NCI-H187 treated with DMSO at 0.1 percent for 48 hours (cell line): Measurements from ENCODE around the gene ABTB2.

ENCODE experiments used
- DNase-seq: peaks from one replicate; lab custom pipeline; 2025; lab: John Stamatoyannopoulos, UW

The ABTB2 gene

DNA sequence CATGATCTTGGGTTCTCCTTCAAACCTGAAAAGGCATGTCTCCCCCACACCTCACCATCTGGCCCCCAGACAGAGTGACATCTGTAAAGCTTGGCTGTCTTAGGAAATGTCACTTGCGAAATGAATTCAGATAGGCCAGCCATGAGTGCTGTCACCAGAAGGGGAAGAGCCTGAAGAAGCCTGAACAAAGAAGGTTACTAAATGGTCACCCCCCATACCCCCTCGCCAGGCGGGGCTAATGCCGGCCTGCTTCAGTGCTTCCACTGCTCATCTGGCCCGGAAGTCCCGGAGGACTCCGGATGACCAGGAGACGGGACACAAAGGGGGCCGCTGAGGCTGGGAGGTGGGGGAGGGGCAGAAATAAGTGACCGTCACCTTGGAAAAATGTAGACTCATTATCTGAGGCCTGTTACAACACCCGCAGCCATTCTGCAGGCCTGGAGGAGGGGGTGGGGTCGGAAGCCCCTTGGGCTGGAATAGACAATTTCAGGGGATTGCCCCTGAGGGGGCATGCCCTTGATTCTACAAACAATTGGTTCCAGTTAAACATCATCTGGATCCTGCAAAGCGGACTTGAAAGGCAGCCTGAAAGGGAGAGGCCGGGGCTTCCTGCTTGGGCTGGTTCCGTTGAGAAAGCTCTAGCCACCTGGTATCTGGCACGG is 209.2 kb downstream of the ABTB2 start:
- DNase-seq, result no peak

DNA sequence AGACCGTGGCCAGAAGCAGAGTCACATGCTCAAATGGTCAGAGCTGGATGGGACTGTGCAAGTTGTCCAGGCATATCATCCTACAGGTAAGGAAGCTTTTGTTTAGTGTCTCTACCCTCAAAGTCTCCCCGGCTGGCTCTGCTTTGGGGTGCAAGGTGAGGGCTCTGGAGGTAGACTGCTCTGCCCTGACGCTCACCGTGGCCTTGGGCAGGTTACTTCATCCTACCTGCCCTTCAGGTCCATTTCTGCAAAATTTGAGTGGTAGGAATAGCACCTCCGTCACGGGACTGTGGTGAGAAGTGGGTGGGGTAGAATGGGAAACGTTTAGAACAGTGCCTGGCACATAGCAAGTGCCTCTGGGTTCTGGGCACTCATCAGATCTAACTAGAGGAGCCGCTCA is 210.2 kb downstream of the ABTB2 start:
- DNase-seq, result no peak

DNA sequence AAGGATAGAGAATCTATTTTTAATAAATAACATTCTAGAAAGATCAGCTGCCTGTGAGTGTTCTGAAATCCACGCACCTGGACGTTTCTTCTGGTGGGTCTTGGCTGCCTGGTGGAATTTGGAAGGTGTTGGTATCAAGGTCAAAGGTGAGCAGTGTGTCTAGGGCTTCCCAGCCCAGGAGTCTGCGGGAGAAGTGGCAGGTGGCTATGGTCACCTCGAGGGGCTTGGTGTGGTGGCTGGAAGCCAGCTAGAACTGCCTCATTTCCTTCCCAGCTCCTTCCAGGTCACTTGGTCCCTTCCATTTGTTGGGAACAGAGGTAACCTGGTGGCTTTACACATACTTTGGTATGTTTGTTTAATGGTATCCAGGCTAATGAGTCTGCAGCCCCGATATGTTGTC is 210.9 kb downstream of the ABTB2 start:
- no peak for DNase-seq

DNA sequence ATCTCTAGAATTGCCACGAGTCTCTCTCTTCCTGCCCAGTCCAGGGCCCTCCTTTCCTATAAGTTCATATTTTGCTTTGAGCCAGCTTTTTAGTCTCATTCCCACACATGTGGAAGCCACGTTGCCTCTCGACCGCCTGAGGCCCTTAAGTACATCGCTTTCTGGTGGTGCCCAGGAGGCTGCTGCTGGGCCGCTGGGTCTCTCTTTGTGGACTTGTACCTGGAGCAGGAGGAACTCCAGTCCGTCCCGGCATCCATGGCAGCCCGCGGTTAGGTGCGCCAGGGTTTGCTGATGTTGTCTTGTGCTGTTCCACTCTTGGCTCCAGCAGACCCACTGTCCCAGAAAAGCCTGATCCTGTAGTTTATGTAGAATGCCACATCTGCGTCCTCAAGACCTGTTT is 211.4 kb downstream of the ABTB2 start:
- no peak for DNase-seq

DNA sequence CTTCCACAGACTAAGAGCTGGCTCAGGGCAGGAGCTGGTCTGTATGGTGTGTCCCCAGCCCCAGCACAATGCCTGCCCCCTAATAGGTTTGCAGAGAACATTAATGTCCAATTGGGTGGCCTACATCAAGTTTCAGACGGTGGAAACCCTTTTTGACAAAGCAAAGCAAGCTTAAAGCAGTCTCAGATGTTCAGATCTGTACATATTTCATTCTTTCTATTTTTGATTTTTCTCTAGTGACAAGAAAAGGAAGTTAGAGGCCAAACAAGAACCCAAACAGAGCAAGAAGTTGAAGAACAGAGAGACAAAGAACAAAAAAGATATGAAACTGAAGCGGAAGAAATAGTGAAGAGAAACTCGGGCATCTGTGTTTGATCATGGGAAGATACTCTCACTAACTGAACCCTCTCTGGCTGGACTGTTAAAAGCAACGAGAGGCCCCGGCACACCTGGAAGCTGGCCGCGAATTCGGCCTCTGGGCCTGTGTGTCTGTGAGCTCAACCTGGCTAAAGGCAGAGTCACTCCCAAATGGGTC is 211.9 kb downstream of the ABTB2 start:
- DNase-seq, result no peak

DNA sequence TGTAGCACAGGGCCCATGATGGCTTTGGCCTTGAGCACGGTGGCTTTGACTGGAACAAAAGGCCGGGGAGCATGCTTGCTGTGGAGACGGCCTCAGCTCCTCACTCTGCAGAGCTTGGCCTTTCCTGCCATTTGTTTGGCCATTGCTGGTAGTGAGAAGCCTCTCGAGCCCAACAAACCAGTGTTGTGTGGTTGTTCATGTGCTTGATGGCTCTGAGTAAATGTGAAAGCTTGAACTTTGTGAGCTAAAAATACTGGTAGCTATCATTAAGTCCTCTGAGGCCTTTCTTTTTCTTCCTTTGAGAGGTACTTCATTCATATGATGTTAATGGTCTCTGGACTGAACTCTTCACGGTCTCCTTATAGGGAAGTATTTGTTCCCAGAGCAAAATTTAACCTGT is 212.7 kb downstream of the ABTB2 start:
- DNase-seq, result no peak

DNA sequence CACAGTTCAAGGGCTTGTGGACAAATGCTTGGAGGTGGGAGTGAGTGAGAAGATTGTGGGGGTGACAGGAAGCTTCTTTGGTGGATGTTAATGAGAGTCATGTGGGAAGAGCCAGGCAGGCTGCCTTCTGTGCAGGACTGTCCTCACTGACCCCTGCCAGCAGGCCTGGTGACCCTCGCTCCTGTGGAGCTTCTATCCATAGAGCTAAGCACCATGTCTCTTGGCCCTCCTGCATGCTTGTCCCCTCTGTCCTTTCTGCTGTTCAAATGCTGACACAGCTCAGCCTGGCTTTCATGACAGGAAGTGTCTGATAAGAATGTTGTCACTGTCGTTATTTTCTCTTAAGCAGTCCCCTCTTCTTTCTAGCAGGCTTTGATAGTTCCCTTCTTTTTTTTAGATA is 214.8 kb downstream of the ABTB2 start:
- no peak for DNase-seq

DNA sequence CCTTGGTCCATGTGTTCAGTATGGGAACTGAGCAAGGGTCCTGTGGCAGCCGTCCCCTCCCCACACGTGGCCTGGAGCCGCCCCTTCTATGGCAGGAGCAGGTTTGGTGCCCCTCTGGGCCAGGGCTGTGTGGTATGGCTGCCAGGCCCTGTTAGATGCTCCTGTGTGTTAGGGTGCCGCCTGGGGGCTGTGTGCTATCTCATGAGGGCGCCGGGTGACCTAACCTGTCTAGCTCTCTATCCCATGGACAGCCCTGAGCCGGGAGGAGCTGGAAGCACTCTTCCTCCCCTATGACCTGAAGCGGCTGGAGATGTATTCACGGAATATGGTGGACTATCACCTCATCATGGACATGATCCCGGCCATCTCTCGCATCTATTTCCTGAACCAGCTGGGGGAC is 217.7 kb downstream of the ABTB2 start:
- no peak for DNase-seq

DNA sequence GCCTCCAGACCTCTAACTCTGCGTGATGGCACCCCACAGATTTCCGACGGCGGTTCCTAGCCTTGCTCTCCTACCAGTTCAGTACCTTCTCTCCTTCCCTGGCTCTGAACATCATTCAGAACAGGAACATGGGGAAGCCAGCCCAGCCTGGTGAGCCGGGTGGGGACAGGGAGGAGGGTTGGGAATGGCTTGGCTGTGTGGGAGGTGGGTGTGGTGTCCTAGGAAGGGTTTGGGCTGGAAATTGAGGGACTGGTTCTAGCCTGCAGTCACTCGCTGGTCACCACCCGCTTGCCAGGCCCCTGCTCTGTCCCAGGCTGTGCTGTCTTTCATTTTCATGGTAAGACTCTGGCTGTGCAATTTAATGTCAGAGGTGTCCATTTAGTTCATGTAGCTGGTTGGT is 218.5 kb downstream of the ABTB2 start:
- DNase-seq, result no peak

DNA sequence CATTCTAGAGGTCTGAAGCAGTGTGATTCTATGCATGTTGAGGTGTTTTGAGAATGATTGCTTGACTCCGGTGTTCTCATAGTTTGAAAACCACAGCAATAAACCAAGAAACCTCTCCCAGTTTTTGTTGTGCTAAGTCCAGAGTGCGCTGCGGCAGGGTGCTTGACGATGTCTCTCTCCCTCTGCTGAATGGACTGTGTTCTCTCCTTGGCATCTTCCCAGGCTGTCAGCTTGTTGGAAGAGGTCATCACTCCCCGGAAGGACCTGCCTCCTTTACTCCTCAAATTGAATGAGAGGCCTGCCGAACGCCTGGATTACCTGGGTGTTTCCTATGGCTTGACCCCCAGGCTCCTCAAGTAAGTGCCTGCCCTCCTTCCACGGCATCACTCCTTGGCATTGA is 221.4 kb downstream of the ABTB2 start:
- no peak for DNase-seq

DNA sequence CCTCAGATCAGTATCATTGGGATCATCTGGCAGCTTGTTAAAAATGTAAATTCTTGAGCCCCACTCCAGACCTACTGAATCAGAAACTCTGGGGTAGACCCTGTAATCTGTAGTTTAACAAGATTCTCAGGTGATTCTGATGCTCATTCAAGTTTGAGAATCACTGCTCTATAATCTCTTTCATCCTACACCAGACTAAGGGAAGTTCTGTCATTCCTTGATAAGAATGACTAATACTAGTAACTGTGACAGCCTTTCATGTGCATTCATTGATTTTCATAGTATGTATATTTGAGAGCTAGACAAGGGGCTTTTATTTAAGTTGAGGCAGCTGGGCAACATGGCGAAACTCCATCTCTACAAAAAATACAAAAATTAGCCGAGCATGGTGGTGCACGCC is 222.4 kb downstream of the ABTB2 start:
- DNase-seq, result no peak

DNA sequence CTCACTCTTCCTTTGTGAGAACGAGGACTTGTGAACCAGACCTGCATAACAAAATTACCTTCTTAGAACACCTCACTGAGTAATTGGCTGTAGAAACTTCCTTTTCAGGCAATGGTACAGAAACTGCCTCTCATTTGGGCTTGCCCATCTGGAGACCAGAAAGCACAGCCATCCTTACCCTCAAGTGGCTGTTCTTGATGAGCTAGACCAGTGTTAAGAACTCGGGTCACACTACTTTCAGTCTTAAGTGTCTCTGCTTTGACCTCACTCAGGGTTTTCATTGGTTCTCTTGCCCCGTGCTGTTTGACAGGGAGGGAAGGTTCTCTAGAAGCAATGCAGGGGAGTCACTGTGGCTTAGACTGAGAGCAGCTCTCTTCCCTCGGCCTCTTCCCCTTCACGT is 223.0 kb downstream of the ABTB2 start:
- no peak for DNase-seq

DNA sequence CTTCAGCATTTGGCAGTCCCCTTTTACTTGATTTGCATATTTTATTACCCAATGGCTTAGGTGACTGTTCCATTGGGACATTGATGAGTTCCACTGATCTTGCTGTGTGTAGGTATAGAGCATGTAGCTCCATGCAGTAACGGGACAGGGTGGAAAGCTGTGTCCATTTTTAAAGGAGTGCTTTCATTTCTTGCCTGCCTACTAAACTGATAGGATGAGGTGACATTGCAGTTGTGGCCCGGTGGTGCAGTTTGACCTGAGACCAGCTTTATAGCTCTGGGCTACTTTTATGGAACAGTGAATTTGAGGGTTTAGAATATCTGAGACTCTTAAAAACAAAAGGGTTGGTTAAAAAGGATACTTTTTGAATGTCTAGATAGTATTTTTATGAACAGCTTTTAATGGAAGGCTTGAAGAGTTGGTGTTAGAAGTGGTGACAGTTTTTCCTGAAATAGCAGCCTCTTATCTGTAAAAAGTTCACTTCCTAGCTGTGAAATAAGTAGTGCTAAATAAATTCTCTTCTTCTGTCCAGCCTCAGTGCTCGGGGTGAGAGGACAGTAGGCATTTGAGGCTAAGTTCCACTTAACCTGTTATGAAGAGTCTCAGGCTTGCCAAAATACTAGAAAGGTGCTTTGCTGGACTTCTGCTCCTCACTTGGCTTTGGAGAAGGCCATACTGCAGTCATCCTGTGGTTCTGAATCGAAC is 225.4 kb downstream of the ABTB2 start:
- DNase-seq, result no peak

DNA sequence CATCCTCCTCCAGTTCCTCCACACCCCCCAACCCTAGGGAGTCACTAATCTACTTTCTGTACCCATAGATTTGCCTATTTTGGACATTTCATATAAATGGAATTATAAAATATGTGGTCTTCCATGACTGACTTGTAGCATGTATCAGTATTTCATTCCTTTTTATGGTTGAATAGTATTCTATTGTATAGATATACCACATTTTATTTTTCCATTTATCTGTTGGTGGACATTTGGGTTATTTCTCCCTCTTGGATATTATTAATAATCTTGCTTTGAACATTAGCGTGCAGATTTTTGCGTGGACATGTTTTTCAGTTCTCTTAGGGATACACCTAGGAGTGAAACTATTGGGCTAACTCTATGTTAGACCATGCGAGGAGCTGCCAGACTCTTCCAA is 229.0 kb downstream of the ABTB2 start:
- no peak for DNase-seq

DNA sequence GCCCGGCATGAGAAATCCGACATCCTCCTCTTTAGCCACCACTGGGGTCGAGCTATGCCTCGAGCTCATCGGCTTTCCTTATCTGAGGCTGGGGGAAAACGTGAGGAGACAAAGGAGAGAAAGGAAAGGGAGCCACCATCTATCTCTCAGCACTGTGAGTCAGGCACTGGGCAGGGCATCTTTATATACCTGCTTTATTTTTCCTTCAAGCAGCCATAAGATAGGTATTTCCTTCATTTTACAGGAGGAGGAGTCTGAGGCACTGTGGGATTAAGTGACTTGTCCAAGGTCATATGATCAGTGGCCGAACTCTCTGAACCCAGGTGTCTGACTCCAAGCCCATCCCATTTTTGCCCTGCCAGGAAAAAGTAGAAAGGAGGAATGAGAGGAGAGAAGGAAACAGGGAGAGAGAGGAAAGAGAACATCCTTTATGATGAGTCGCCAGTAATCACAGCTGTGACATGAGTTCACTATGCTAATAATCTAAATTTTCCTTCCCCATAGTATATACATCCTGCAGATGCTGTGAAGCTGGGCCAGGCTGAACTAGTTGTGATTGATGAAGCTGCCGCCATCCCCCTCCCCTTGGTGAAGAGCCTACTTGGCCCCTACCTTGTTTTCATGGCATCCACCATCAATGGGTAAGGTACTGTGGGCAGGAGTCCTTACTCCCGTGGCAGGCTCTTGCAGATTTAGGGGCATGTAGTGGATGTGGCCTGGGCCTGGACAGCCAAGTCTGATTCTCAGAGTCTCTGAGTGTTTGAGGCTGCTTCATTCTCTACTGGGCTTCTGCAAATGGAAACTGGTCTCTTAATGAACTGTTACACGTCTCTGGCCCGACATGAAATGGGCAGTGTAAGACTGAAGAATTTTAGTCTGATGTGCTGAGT is 230.6 kb downstream of the ABTB2 start:
- DNase-seq, result no peak

DNA sequence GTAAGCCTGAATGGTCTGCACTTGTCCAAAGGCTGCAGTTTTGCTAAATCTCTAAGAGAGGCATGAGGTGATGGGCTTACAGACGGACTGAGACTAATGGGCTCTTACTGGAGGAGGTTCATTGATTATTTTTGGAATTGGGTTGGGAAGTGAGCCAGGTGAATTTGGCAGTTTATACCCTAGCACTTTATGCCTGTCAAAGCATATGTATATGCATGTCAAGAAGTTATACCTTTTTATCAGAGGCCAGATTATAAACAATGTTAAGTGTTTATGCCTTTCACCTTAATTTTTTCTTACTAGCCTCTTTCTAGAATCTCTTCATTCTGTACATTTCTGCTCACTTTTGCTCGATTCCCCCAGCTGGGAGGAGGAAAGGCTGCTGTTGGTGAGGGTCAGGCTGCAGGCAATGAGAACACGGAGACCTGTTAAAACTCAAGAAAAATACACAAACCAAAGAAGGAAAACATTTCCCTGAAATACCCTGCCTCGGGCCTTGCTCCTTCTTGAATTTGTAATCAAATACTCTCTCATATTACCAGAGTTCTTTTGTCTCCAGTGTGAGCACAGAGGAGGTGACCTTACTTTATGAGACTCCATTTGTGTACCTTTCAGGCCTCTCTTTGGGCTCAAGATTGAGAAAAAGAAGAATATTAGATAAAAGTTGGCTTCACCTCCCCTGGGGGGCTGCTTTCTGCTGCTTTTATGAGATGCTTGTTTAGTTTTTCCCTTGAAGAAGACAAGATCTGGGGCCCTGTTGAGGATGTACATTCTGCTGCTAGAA is 232.7 kb downstream of the ABTB2 start:
- no peak for DNase-seq

DNA sequence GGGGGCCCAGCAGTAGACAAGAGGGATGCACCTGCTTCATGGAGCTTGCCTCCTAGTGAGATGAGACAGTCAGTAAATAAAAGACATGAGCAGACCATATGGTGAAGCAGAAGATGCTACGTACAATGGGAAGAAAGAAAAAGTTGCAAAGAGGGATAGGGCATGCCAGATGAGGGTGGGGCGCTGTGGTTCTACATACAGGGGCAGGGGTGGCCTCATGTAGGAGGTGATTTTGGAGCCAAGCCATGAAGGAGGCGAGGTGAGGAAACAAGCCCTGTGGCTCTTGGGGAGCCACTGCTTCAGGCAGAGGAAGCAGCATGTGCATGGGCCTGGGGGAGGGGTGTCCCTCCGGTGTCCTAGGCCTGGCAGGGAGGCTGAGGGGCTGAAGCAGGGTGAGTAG is 237.2 kb downstream of the ABTB2 start:
- DNase-seq, result no peak

DNA sequence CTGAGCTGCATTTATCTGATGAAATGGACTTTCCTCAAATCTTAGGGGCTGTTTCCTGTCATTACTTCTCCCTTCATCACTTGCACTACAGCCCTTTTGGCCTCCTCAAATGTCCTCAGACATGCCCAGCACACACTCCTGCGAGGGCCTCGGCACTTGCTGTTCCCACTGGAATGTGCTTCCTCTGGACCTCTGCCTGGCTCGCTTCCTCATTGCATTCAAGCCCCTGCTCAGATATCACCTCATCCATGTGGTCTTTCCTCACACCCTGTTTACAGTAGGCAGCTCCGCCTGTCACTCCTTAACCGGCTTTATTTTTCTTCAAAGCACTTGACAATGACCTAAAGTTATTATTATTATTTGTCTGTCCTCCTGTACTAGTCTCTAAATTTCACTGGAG is 243.3 kb downstream of the ABTB2 start:
- DNase-seq, result no peak

DNA sequence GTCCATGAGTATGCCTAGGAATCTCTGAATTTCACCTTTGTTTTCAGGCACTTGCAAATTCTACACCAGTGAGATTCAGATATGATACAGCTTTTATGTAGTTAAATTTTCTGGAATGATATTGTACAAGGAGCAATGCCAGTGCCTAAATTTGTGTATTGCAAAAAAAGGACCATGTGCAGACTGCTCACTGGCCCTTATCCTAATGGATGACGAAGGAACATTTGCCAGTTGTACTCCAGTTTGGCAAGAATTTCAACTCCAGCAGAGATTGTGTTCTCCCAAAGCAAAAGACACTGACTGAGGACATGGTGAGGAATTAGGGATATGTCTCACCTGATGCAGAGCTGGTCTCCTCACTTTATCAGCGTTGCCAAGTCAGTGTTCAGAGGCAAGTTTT is 243.8 kb downstream of the ABTB2 start:
- DNase-seq, result no peak

DNA sequence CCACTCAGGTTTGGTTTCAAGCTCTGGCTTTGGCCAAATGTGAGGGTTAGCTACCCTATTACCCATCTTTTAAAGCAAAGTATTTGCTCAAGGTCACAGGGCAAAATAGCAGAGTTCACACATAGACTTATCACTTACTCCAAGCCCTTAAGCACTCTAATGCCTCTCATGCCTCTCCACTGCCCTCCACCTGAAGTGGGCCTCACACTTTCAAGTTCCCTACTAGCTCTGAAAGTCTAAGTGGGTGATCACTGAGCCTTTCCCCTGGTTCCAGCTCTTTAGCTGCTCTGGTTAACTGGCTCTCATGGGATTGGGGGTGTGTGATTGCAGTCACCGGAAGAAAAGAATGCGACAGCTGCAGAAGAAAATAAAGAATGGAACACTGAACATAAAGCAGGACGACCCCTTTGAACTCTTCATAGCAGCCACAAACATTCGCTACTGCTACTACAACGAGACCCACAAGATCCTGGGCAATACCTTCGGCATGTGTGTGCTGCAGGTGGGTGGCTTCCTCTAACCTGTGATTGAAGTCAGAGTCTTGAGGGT is 246.0 kb downstream of the ABTB2 start:
- DNase-seq, result no peak

DNA sequence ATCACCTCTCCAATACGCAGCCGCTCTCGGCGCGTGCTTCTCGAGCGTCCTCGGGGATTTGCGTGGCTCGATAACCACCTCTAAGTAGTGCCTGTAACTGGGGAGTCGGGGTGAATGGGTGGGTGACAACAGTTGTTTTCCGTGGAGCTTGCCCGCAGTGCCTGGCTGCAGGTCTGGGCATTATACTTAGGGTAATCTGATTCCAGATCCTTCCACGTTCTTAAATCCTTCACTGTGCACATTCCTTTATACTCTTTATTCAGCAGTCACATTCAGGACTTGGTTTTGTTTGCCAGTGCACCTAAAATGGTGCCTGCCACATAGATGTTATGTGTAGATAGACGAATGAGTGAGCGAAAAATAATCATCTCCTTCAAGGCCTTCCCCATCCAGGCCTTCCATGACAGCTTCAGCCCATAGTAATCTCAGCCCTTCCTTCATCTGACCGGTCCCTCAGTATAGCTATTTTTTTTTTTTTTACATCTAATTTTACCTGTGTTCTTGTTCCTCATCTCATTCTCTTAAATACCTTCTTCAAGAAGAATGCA is 251.8 kb downstream of the ABTB2 start:
- DNase-seq, result no peak
